ENCODE measurements around the gene ODAM. TPM values are rescaled to one million over a fixed set of nuclear protein-coding genes. Genes with fewer than 3 reads are reported as not detected.

Gene ODAM
- polyA plus RNA-seq, 3 donors, result not detected

DNA sequence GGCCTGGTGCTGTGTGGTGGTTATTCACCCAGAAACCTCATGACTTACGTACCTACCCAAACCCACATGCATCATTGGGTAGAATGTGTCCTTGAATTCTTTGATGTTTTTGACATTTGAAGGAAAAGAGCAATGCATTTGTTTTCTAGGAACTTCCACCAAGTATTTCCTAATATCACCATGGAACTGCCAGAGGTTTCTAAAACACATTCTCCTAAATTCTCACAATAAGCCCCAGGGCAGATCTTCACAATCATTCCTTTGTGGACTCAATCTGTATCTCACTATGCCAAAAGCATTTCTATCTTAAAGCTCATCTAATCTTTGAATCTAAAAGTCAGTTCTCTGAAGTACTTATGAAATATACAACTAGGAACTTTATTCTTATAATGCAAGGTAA, 8.3 kb upstream of the ODAM start:
- Mint-ChIP-seq H3K36me3 (no peaks in the 10 kb centered on the region), H3K27ac (no peak overlapping the region), H3K9me3 (peaks cover 0 to 2% (median 0%) of the 10 kb centered on the region in 7 donors), H3K4me3 (no peak overlapping the region), H3K27me3 (ENCODE audit: low read depth in 3 of 3) (no peaks in the 10 kb centered on the region), H3K4me1 (no peaks in the 10 kb centered on the region)
- no peak for DNase-seq
- no peak overlapping the region for H3K9ac ChIP-seq (ENCODE audit: insufficient read depth, low read length, poor library complexity, severe bottlenecking)
- no peaks in the 10 kb centered on the region for H3K79me2 ChIP-seq (ENCODE audit: insufficient read depth, low read length)
- H3K27me3 ChIP-seq (ENCODE audit: control insufficient read depth in 2 of 2, insufficient read depth in 2 of 2, low read length in 2 of 2), result no peaks in the 10 kb centered on the region
- intact Hi-C loops (cut with micrococcal nuclease), result no loop called here
- TF ChIP-seq, protein P1, sequence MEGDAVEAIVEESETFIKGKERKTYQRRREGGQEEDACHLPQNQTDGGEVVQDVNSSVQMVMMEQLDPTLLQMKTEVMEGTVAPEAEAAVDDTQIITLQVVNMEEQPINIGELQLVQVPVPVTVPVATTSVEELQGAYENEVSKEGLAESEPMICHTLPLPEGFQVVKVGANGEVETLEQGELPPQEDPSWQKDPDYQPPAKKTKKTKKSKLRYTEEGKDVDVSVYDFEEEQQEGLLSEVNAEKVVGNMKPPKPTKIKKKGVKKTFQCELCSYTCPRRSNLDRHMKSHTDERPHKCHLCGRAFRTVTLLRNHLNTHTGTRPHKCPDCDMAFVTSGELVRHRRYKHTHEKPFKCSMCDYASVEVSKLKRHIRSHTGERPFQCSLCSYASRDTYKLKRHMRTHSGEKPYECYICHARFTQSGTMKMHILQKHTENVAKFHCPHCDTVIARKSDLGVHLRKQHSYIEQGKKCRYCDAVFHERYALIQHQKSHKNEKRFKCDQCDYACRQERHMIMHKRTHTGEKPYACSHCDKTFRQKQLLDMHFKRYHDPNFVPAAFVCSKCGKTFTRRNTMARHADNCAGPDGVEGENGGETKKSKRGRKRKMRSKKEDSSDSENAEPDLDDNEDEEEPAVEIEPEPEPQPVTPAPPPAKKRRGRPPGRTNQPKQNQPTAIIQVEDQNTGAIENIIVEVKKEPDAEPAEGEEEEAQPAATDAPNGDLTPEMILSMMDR (IDR thresholded peaks at IDR 0.05), result no peak
- no peak overlapping the region for H3K4me3 ChIP-seq (replicated peaks in 1 of 3; ENCODE audit: low read depth in 2 of 3, low read length in 3 of 3)
- no peak overlapping the region for H3K27ac ChIP-seq (ENCODE audit: low read depth in 1 of 2, low read length in 2 of 2)
- no peak overlapping the region for H2AFZ ChIP-seq (ENCODE audit: insufficient read depth, low read depth, low read length, poor library complexity, severe bottlenecking)
- no CpG with 5 or more reads among the region's 1 CpG for WGBS (ENCODE audit: insufficient coverage)
- no peaks in the 10 kb centered on the region for H3K36me3 ChIP-seq (replicated peaks in 1 of 2; ENCODE audit: control insufficient read depth in 1 of 2, insufficient read depth in 2 of 2, low read length in 2 of 2)
- no peak overlapping the region for H3K4me2 ChIP-seq (replicated peaks; ENCODE audit: extremely low read depth, low read length, poor library complexity, severe bottlenecking)
- H3K9me3 ChIP-seq (replicated peaks in 1 of 2; ENCODE audit: control insufficient read depth in 1 of 2, insufficient read depth in 1 of 2, low read length in 2 of 2), result no peaks in the 10 kb centered on the region
- H3K4me1 ChIP-seq (ENCODE audit: control insufficient read depth in 1 of 2, insufficient read depth in 2 of 2, low read length in 2 of 2), result no peaks in the 10 kb centered on the region
- no peaks in the 10 kb centered on the region for H4K20me1 ChIP-seq (ENCODE audit: insufficient read depth, low read length)

DNA sequence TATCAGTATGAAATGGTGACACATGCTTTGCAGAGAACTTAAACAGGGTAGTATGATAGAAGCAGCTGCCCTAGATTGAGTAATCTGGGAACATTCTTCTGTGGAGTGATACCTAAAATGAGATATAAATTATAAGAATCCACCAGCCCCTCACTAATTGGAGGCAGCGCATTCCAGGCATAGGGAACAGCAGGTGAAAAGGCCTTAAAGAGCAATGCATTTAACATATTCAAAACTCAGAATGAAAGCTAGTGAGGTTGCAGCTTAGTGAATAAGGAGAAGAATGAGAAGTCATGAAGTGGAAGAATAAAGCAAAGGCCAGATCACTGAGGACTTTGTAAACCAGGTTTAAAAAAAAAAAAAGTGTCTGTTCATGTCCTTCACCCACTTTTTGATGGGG, 4.9 kb upstream of the ODAM start:
- Histone ChIP-seq H3K4me1 (ENCODE audit: control insufficient read depth in 1 of 2, insufficient read depth in 2 of 2, low read length in 2 of 2) (no peaks in the 10 kb centered on the region), H3K27ac (ENCODE audit: low read depth in 1 of 2, low read length in 2 of 2) (no peak overlapping the region), H3K9ac (ENCODE audit: insufficient read depth, low read length, poor library complexity, severe bottlenecking) (no peak overlapping the region), H3K4me2 (replicated peaks; ENCODE audit: extremely low read depth, low read length, poor library complexity, severe bottlenecking) (no peak overlapping the region), H3K79me2 (ENCODE audit: insufficient read depth, low read length) (no peaks in the 10 kb centered on the region), H4K20me1 (ENCODE audit: insufficient read depth, low read length) (no peaks in the 10 kb centered on the region), H3K9me3 (replicated peaks in 1 of 2; ENCODE audit: control insufficient read depth in 1 of 2, insufficient read depth in 1 of 2, low read length in 2 of 2) (no peaks in the 10 kb centered on the region), H3K4me3 (replicated peaks in 1 of 3; ENCODE audit: low read depth in 2 of 3, low read length in 3 of 3) (no peak overlapping the region), H3K36me3 (replicated peaks in 1 of 2; ENCODE audit: control insufficient read depth in 1 of 2, insufficient read depth in 2 of 2, low read length in 2 of 2) (no peaks in the 10 kb centered on the region), H3K27me3 (ENCODE audit: control insufficient read depth in 2 of 2, insufficient read depth in 2 of 2, low read length in 2 of 2) (no peaks in the 10 kb centered on the region), H2AFZ (ENCODE audit: insufficient read depth, low read depth, low read length, poor library complexity, severe bottlenecking) (no peak overlapping the region)
- no CpG with 5 or more reads among the region's 1 CpG for WGBS (ENCODE audit: insufficient coverage)
- no peak overlapping the region for H3K4me3 Mint-ChIP-seq
- peaks cover 0 to 3% (median 0%) of the 10 kb centered on the region in 3 donors for H3K27me3 Mint-ChIP-seq (ENCODE audit: low read depth in 3 of 3)
- no peak overlapping the region for H3K27ac Mint-ChIP-seq
- intact Hi-C loops (cut with micrococcal nuclease), result no loop called here
- peaks cover 0 to 2% (median 0%) of the 10 kb centered on the region in 7 donors for H3K9me3 Mint-ChIP-seq
- DNase-seq, result no peak
- TF ChIP-seq, protein P1 (IDR thresholded peaks at IDR 0.05), result no peak
- H3K36me3 Mint-ChIP-seq, result no peaks in the 10 kb centered on the region
- H3K4me1 Mint-ChIP-seq, result no peaks in the 10 kb centered on the region

Measured in CD14-positive monocyte (primary cell).